Hematopoietic multipotent progenitor cell treated with erythropoietin and hydrocortisone succinate and interleukin-3 and kit ligand, for 4 days (in vitro differentiated cells): ENCODE results near the gene ATP2B2.

Experiments used
- DNase-seq: peaks from one replicate; pipeline ENCODE4 v3.0.0-alpha.2; 2015

The ATP2B2 gene

DNA sequence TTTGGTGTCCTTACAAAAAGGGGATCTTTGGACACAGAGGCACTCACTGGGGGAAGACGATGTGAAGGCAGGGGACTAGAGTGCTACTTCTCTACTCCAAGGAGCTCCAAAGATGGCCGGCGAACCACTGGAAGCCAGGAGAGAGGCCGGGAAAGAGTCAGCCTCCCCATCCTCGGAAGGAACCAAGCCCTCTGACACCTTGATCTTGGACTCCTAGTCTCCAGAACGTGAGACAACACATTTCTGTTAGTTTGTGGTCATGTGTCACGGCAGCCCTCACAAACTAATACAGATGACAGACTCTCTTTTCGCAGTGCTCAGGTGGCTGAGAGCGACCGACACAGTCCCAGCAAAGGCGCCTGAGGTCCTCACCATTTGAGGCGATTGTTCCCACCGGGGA is 24.4 kb upstream of the ATP2B2 start:
- no peak for DNase-seq

DNA sequence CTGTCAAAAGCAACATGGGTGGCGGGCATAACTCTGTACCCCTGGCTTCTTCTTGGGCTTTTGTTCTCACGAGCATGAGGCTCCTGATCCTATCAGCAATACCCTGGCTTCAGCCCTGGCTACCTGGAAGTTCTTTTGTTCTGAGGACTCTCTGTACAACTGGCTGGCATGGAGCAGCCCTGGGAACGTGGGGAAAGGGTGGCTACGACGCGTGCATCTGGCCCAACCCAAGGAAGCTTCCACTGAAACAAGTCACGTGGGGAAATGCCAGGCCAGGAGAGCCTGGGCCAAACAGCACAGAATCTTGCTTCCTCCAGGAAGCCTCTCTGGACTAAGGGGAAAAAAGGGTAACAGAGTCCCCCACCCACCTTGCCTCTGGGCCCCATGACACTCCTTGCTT is 22.7 kb upstream of the ATP2B2 start:
- DNase-seq: no peak

DNA sequence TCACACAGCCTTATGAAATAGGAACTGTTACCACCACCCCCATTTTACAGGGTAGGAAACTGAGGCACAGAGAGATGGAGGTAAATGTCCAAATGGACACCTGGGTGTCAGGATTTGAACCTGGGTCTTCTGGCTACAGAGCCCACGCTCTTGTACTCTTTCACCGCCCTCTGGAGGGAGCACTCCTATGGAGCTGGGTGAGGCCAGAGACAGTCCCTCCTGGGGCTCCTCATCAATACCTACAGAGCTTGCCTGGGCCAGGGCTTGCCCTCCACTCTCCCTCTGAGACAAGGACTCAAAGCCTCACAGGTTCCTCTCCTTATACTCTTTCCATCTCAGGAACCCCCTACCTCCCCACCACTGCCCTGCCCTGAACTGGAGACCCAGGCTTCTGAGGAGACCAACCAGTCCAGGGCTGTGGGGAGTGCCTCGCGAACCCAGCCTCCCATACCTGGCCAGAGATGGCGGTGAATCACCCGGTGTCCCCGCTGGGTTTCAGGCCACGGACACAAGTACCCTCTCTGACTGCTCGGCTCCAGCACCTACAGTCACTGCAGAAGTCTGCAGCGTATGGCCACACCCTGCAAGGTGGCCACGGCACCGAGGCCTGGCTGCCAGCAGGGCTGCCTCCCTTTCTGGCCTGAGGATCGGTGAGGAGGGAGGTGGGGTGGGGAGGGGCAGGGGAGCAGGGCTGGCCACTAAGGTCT is 22.1 kb upstream of the ATP2B2 start:
- no peak for DNase-seq

DNA sequence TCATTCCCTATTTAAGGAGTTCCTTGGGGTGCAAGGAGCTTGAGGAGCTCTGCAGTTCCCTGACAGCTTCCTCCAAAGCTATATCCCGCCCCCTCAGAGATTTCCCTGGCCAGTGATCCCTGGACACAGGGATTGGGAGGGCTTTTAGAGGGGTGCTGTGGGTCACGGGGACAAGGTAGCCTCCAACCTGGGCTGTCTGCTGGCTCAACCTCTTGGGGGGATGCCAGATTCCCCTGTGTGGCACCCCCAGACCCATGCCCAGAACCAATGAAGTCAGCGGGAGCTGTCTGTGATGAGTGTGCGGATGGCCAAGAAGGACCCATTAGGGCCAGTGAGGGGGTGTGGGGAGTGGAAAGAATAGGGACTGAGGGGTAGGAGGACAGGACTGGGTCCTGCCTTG is 21.0 kb upstream of the ATP2B2 start:
- no peak for DNase-seq

DNA sequence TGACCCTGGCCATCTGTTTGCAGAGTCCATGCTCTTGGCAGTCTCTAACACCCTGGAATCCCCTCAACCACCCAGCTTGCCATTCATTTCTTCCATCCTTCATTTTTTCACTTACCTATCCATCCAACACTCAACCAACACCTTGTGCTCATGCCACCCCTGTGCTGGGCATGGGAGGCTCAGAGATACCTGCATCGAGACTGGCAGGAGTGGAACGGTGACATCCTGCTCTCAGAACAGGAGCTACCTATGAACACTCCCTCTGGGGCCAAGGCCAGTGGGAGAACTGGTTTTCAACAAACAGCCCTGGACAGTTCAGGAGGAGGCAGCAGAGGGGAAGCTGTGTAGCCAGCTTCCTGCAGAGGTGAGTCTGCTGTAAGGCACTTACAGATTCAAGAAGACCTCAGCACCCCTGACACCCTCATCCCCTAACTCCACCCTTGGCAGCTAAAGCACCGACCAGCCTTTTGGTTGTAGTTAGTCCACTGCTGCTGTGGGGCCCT is 19.5 kb upstream of the ATP2B2 start:
- no peak for DNase-seq

DNA sequence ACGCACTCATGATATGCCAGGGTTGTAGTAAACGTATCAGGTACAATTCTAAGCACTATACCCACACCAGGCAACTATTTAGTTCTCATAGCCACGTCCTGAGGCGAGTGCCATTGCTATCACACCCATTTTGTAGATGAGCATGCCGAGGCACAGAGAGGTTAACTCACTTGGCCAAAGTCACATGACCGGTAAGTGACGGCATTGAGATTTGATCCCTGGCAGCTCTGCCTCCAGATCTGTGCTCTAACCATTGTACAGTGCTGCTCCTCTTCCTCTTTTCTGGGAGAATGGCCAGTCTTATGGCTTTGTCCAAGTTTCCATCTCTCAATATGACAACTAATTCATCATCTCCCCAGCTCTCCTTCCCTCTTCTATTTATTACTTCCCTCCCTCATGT is 18.9 kb upstream of the ATP2B2 start:
- DNase-seq: no peak

DNA sequence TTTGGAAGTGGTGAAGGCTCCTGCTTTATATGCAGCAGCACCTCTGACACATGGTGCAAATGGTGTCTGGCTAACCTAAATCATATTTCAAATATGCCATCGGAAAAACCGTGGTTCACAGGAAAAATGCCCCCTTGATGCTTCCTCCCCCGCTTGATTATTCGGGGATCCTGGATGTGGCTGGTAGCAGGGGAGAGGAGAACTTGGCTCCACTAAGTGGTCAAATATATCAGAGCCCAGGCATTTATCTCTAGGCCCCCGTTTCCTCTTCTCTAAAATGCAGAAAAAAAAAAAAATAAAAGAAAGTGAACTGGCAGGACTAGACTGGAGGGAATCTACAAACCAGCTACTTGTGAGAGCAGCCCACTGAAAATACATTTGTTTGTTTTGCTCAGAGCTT is 18.2 kb upstream of the ATP2B2 start:
- DNase-seq: peak; percentile 82

DNA sequence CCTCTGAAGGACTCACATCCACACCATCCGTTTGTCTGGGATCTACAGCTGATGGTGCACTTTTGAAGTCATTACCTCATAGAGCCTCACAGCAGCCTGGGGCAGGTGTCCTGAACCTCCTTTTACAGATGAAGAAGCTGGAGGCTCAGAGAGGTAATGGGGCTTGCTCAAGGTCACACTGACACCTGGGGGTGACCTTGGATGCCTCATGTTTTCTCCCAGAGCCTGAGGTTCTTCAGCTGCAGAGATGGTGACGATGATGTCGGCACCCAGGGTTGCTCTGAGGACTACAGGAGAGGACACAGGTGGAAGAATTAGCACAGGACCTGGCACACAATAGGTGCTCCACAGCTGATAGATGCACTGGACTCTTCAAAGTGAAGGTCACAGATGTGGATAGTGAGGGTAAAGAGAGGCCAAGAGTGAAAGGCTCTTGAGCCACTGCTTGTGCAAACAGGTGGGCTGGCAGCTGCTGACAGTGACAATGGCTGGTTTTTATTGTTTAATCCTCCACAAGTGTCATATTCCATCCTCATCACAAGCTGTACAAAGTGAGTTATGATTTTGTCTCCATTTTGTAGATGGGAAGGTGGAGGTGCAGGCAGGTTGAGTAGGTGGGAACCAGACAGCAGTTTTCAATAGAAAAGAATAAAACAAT is 17.4 kb upstream of the ATP2B2 start:
- no peak for DNase-seq

DNA sequence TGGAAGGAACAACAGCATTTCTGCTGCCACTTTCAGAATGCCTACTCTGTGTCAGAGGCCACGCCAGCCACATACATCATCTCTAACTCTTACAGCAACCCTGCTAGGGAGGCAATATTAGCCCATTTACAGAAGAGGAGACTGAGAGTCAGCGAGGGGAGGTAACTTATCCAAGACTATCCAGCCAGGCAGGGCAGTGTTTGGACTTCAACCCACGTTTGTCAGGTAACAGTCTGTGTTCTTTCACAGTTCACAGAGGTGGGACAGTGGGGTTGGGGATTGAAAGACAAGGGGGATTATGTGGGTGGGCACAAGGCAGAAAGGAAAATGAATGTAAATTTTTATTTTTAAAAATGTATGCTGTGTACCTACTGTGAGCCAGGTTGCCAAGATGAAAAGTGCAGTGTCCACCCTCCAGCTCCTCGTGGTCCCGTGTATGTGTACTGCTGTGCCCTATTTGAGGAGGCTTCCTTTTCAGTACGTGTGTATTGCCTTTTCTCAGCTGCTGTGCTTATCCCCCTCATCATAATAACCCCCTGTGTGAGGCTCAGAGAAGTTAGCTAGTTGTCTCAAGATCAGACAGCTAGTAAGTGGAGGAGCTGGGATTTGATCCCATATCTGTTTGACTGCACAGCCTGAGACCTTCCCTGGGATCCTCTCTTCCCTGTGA is 16.5 kb upstream of the ATP2B2 start:
- DNase-seq: no peak

DNA sequence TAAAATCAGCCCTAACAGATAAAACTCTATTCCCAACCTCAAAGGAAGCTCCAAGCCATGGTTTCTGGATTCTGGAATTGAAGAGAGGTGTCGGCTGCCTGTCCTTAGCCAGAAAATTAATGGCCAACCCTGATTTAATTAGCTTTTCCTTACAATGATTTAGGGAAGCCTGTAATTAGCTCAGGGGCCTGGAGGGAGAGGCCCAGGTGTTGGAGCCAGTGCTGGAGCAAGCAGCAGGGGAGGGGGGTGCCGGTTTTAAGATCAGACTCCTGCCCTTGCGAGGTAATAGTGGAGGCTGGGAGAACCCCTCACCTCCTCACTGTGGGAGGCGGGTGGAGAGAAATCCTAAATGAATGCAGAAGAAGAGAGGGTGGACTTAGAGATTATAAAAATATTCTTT is 14.7 kb upstream of the ATP2B2 start:
- DNase-seq: no peak

DNA sequence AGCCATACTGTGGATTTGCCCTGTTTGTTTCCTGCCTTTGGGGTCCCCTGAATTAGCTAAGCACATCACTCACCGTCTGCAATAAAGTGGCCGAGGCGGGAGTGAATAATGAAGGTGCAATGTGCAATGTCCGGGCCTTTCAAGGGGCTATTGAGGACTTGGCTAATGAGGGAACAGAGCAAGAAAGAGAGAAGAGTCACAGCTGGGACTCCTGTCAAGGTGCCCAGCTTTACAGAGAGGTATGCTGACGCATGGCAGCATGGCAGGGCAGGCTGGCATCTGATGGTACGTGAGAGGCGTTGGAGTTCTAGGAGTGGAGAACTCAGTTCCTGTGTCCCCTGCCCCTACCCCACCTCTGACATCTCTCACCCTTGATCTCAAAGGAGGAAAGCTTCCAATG is 13.8 kb upstream of the ATP2B2 start:
- DNase-seq: no peak

DNA sequence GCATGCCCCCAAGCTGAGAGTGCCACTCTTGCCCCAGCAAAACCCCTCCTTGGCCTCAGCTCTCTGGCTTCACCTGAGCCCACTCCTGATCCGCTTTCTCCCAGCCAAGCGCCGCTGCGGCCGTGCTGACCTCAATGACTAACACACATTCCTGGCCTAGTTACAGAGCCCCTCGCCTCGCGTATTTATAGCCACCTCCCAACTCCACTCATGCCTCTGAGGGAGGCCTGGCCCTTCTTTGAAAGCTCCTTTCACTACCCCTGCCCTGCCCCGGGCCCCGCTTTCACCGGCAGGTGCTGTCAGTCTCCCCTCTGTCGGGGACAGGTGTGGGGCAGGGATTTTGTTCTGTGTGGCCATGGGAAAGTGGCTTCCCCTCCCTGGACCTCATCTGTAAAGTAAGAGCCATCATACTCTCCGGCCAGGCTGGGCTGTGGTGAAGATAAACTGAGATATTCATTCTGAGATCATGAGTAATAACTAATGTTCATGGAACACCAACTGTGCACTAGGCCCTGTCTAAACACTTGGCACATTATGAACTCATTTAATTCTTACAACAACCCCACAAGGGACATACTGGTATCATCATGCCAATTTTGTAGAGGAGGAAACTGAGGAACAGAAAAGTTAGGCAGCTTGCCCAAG is 13.2 kb upstream of the ATP2B2 start:
- DNase-seq: no peak

DNA sequence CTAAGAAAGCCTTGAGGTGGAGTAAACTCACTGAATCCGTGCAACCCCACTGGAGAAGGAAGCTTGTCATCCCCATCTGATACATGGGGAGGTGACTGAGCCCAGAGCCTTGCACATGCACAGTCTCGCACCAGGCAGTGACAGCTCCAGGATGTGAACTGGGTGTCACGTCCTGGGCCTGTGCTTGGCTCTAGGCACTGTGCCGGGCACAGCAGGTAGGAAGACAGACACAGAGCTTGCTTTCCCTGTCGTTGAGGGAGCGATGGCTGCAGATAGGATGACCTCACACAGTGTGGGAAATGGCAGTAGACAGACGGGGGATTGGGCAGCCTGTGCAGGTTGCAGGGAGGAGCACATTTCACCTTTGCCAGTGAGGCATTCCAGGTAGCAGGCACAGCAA is 12.2 kb upstream of the ATP2B2 start:
- no peak for DNase-seq

DNA sequence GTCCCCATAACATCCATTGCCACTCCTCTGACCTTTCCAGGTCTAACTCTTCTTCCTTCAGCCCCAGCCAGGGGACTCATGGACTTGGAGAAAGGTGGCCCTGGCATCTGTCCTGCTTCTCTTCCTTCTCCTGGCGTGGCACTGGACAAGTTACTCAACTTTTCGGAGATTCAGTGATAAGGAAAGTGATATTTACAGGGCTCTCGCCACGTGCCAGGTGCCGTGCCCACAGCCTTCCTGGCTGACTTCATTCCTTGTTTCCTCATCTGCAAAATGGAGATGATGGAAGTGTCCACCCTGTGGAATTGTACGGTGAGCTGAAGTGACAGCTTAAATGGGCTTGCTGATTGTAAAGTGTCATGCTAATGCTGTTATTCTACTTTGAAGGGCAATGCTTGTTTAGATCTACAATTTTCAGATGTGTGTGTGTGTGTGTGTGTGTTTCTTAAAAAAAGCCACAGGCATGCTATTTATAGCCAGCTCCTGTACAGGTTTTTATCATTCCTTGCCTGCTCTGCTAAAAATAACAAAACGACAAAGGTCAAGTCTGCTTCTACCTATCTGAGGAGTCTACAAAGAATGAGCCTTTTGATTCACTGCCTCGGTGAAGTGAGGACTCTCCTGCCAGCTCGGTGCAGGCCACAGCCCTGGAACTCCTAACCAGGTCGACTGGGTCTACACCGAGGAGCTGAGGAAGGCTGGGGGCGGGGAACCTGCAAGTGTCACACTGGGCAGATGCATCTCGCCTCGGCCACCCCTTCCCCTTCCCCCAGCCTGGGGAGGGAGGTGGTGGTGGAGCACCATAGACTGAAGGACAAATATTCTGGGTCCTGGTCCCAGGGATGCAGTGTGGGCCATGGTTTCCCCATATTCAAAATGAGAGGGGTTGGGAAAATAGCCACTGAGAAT is 11.4 kb upstream of the ATP2B2 start:
- no peak for DNase-seq

DNA sequence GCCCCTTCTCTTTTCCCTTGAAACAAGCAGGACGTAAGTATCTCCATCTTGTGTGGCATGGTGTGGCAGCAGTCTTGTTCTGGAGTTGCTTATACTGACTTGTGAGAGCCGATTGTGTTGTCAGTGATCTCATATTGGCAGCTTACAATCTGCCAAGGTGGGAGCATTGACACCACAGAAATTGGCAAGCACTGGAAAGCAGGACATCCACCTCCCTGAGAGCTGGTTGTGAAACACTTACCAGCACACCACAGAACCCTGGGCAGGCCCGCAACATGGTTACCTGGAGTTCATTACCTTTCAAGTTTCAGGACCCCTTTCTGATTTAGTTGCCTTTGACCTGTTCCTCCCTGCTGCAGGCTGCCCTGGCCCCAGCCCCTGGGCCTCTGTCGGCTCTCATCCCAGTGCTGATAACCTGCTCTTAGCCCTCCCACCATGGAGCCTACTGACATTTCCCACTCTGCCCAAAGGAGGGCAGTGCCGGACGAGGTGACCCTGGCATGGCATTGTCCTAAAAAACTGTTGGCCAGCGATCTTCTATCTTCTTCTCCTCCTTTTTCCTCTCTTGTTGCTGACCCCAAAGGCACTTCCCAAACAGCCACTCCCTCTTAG is 10.6 kb upstream of the ATP2B2 start:
- DNase-seq: no peak

DNA sequence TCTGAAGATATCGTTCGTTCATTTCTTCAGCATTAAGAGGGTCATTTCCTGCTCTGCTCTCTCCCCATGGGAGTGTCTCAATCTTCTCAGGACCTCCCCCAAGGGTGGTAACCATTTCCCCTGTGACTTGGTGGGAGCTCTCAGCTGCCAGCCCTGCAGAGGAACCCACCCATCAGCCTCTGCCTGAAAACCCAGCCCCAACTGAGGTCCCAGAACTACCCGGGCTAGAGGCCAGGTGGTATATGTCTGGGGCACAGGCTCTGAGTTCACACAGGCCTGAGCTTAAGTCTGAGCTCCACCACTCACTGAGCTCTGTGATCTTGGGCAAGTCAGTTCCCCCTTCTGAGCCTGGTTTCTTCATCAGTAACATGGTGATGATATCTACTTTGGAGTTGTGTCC is 10.0 kb upstream of the ATP2B2 start:
- no peak for DNase-seq

DNA sequence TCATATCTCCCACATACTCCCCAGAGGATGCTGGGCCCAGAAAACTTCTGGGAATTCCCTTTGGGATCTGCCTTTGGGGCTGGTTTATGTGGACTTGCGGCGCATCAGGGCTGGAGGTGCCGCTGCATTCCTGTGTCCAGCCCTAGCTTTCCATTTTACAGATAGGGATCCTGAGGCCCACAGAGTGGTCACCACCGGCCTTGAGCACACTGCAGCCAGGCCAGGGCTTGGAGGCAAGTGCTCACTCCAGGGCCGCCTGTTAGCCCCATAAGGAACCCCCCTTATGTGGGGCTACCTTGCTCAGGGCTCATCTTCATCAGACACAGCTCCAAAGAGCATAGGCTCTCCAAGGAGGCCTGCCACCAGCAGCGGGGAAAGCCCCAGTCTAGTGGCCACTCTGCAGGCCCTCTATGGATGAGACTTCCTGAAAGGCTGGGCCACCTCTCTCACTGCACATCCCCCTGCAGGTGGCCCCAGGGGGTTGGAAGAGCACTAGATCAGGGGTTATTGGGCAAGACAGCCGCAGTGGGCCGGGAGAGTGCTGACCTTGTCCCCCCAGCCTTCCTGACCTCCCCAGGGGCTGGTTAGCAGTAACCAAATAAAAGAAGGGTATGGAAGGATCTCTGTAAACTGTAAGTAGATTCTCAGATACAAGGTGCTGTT is 9.2 kb upstream of the ATP2B2 start:
- no peak for DNase-seq

DNA sequence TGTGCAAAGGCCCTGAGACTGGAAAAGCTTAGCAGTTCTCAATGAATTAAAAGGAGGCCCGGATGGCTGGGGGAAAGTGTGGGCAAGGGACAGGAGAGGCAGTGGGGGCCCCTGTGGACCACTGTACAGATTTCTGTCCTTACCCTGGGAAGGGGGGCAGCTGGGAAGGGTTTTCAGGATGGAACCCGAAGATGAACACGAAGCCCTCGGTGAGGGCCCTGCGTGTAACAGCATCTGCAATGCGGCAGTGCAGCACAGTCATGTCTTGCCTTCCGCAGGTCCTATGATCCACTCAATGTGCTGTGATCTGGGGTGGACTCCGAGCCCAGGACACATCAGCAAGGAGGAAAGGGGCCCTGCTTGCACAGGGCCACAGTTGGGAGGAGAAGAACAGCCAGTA is 7.9 kb upstream of the ATP2B2 start:
- no peak for DNase-seq

DNA sequence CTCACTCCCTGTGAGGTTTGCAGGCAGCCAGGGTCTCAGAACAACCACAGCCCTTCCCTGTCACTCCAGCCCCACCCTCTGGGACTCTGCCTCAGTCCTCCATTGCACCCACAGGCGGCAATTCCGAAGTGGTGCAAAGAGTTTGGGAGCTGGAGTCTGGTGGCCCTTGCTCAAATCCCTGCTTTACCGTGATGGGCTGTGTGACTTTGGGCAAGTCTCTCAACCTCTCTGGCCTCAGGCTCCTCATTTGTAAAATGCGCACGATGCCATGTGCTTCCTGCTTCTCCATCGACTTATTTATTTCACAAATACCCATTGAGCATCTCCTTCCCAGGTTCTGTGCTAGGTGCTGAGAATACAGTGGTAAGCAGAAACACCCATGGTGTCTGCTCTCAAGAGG is 7.3 kb upstream of the ATP2B2 start:
- DNase-seq: no peak

DNA sequence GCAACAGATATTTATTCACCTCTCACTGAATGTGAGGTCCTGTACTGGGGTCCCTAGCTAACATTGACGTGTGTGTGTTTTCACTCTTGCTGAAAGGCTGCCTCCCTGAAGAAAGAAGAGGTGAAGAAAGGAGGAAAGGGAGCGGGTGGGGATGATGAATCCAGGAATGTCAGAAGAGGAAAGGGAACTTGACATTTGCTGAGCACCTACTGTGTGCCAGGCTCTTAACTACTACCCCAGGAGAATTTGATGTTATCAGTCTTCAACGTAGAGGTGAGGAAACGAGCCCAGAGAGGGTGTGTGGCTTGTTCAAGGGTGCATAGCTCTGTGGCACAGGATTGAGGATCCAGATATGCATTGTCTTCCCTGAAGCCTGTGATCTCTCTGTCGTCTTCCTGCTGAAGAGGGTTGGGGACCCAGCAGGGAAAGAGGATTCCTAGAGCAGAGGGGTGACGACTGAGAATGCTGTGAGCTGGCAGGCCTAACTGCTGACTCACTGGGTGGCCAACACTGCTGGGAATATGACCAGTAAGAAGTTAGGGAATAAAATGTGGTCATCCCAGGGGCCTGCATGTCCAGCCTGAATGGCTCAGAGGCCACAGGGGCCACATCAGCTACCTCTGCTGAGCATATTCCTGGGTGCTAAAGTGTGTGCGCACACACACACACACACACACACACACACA is 6.6 kb upstream of the ATP2B2 start:
- no peak for DNase-seq
